Esophagus (tissue), 2 donors: ENCODE data around the gene AOPEP. TPM values are rescaled to one million over a fixed set of nuclear protein-coding genes. Genes with fewer than 3 reads are reported as not detected.

Experiments
- H3K27ac ChIP-seq, 2 donors: one replicate each; pipeline ENCODE4 v1.5.1; 2013; ENCODE audit warnings: low read depth in 2 of 2, mild to moderate bottlenecking in 2 of 2, inconsistent platforms in 1 of 2, low read length in 1 of 2, moderate library complexity in 1 of 2
- H3K27me3 ChIP-seq, 2 donors: one replicate each; pipeline ENCODE4 v1.6.1; 2013; ENCODE audit warnings: low read length in 2 of 2, control low read depth in 1 of 2, mild to moderate bottlenecking in 1 of 2; ENCODE audit not compliant: insufficient read depth in 2 of 2, control insufficient read depth in 1 of 2
- H3K36me3 ChIP-seq, 2 donors: one replicate each; pipeline ENCODE4 v1.6.1; 2013; ENCODE audit warnings: low read length in 1 of 2; ENCODE audit not compliant: control insufficient read depth in 2 of 2, insufficient read depth in 2 of 2
- H3K4me1 ChIP-seq, 2 donors: one replicate each; pipeline ENCODE4 v1.6.1; 2013; ENCODE audit warnings: low read length in 1 of 2; ENCODE audit not compliant: control insufficient read depth in 2 of 2, insufficient read depth in 2 of 2
- H3K4me3 ChIP-seq, 2 donors: one replicate each; pipeline ENCODE4 v1.5.1; 2013; ENCODE audit warnings: low read length in 2 of 2, mild to moderate bottlenecking in 2 of 2, low read depth in 1 of 2, moderate library complexity in 1 of 2
- H3K9me3 ChIP-seq, 2 donors: one replicate each; pipeline ENCODE4 v1.6.1; 2013; ENCODE audit warnings: mild to moderate bottlenecking in 2 of 2, low read depth in 1 of 2, low read length in 1 of 2, moderate library complexity in 1 of 2; ENCODE audit not compliant: control insufficient read depth in 2 of 2, insufficient read depth in 1 of 2
- WGBS, 2 donors: extraction: QIAGEN DNeasy Blood & Tissue Kit; methylation state at CpG; one replicate each; pipeline ENCODE4 v1.1.7; 2013; 5-methylcytosine and 5-hydroxymethylcytosine counted together
- polyA plus RNA-seq, 2 donors: library from polyadenylated mRNA; stranded (reverse); fragments of 200-250 nt; gene quantifications; one replicate each; pipeline ENCODE4 v1.2.3, GENCODE V29; 2013
- donor health status: healthy with polysubstance abuse.
- donor health status: Bipolar disorder and iron deficiency.

The AOPEP gene
- polyA plus RNA-seq, 2 donors: 99.6 to 111 TPM

- Histone ChIP-seq H3K4me3 (no peak overlapping the region), H3K27me3 (no peaks in the 10 kb centered on the region), H3K9me3 (no peaks in the 10 kb centered on the region), H3K4me1 (peaks cover 3 to 10% of the 10 kb centered on the region in 2 donors), H3K36me3 (peaks cover 0 to 3% of the 10 kb centered on the region in 2 donors), H3K27ac (peak overlapping the region; percentile 25 to 27)
- WGBS, 2 donors: 65 to 74% methylated on average over 9 of the region's 9 CpGs
These were observed 73.2 kb downstream of the AOPEP start for GRCh38 chr9:94799578-94800264.

GRCh38 chr9:94800424-94801117 lies 74.1 kb downstream of the AOPEP start:
- Histone ChIP-seq H3K9me3 (no peaks in the 10 kb centered on the region), H3K27ac (peak overlapping the region; percentile 71 to 73), H3K4me3 (no peak overlapping the region), H3K27me3 (no peaks in the 10 kb centered on the region), H3K36me3 (peaks cover 0 to 3% of the 10 kb centered on the region in 2 donors), H3K4me1 (peaks cover 3 to 11% of the 10 kb centered on the region in 2 donors)
- 52 to 69% methylated on average over 8 of the region's 8 CpGs for WGBS, 2 donors

GRCh38 chr9:94801234-94801633 lies 74.7 kb downstream of the AOPEP start:
- H3K4me3 ChIP-seq: no peak overlapping the region
- no peaks in the 10 kb centered on the region for H3K9me3 ChIP-seq
- peak overlapping the region; percentile 71 to 73 for H3K27ac ChIP-seq
- H3K27me3 ChIP-seq: no peaks in the 10 kb centered on the region
- peaks cover 3 to 11% of the 10 kb centered on the region in 2 donors for H3K4me1 ChIP-seq
- 40 to 64% methylated on average over 1 of the region's 1 CpG for WGBS, 2 donors
- peaks cover 0 to 3% of the 10 kb centered on the region in 2 donors for H3K36me3 ChIP-seq

GRCh38 chr9:94801681-94802080 lies 75.2 kb downstream of the AOPEP start:
- Histone ChIP-seq H3K9me3 (no peaks in the 10 kb centered on the region), H3K4me1 (peaks cover 3 to 11% of the 10 kb centered on the region in 2 donors), H3K27ac (no peak overlapping the region), H3K36me3 (peaks cover 0 to 3% of the 10 kb centered on the region in 2 donors), H3K4me3 (no peak overlapping the region), H3K27me3 (no peaks in the 10 kb centered on the region)

GRCh38 chr9:94802251-94802650 lies 75.8 kb downstream of the AOPEP start:
- peaks cover 3 to 11% of the 10 kb centered on the region in 2 donors for H3K4me1 ChIP-seq

GRCh38 chr9:94802793-94803192 lies 76.3 kb downstream of the AOPEP start:
- Histone ChIP-seq H3K9me3 (no peaks in the 10 kb centered on the region), H3K27me3 (no peaks in the 10 kb centered on the region), H3K36me3 (peaks cover 0 to 3% of the 10 kb centered on the region in 2 donors), H3K4me1 (peaks cover 3 to 11% of the 10 kb centered on the region in 2 donors), H3K27ac (peak overlapping the region; percentile 47 to 65), H3K4me3 (no peak overlapping the region)
- WGBS, 2 donors: 31 to 50% methylated on average over 3 of the region's 3 CpGs

More at GRCh38 chr9:94802251-94802650, 75.8 kb downstream of the AOPEP start:
- no peak overlapping the region for H3K4me3 ChIP-seq
- H3K27ac ChIP-seq: peak overlapping the region in 1 of 2 donors; percentile 65
- no peaks in the 10 kb centered on the region for H3K27me3 ChIP-seq
- peaks cover 0 to 3% of the 10 kb centered on the region in 2 donors for H3K36me3 ChIP-seq
- H3K9me3 ChIP-seq: no peaks in the 10 kb centered on the region
- 68 to 70% methylated on average over 1 of the region's 1 CpG for WGBS, 2 donors

- no peak overlapping the region for H3K4me3 ChIP-seq
- peak overlapping the region; percentile 31 to 47 for H3K27ac ChIP-seq
- H3K9me3 ChIP-seq: no peaks in the 10 kb centered on the region
- H3K27me3 ChIP-seq: no peaks in the 10 kb centered on the region
- peaks cover 3 to 4% of the 10 kb centered on the region in 2 donors for H3K36me3 ChIP-seq
- H3K4me1 ChIP-seq: peaks cover 3 to 10% of the 10 kb centered on the region in 2 donors
- 79 to 87% methylated on average over 5 of the region's 5 CpGs for WGBS, 2 donors
These were observed 77.8 kb downstream of the AOPEP start for GRCh38 chr9:94804316-94804715.

- no peaks in the 10 kb centered on the region for H3K27me3 ChIP-seq
- H3K9me3 ChIP-seq: no peaks in the 10 kb centered on the region
- peaks cover 4 to 7% of the 10 kb centered on the region in 2 donors for H3K36me3 ChIP-seq
- no peak overlapping the region for H3K4me3 ChIP-seq
- peak overlapping the region; percentile 95 to 96 for H3K27ac ChIP-seq
- 46 to 58% methylated on average over 8 of the region's 8 CpGs for WGBS, 2 donors
- H3K4me1 ChIP-seq: peaks cover 5 to 12% of the 10 kb centered on the region in 2 donors
These were observed 78.6 kb downstream of the AOPEP start for GRCh38 chr9:94805051-94805489.

- Histone ChIP-seq H3K4me1 (peaks cover 4 to 12% of the 10 kb centered on the region in 2 donors), H3K27me3 (no peaks in the 10 kb centered on the region), H3K27ac (peak overlapping the region in 1 of 2 donors; percentile 71), H3K36me3 (peaks cover 4 to 7% of the 10 kb centered on the region in 2 donors), H3K4me3 (no peak overlapping the region), H3K9me3 (no peaks in the 10 kb centered on the region)
- WGBS, 2 donors: 16 to 27% methylated on average over 3 of the region's 3 CpGs
These were observed 79.1 kb downstream of the AOPEP start for GRCh38 chr9:94805585-94805984.
